HG03060 (cell line): ENCODE measurements around the gene DENND5A.
"Not testable (repeated sequence)": the region's sequence is repeated elsewhere in the genome, so short reads cannot be mapped to it uniquely, and the experiment has no call there.

Experiments used
- ATAC-seq: cut with Tn5 transposase; IDR thresholded peaks from one replicate; pipeline ENCODE4 v1.9.1; 2021; ENCODE audit warnings: low read depth, moderate number of reproducible peaks; ENCODE audit not compliant: unreplicated experiment

Gene DENND5A

DNA sequence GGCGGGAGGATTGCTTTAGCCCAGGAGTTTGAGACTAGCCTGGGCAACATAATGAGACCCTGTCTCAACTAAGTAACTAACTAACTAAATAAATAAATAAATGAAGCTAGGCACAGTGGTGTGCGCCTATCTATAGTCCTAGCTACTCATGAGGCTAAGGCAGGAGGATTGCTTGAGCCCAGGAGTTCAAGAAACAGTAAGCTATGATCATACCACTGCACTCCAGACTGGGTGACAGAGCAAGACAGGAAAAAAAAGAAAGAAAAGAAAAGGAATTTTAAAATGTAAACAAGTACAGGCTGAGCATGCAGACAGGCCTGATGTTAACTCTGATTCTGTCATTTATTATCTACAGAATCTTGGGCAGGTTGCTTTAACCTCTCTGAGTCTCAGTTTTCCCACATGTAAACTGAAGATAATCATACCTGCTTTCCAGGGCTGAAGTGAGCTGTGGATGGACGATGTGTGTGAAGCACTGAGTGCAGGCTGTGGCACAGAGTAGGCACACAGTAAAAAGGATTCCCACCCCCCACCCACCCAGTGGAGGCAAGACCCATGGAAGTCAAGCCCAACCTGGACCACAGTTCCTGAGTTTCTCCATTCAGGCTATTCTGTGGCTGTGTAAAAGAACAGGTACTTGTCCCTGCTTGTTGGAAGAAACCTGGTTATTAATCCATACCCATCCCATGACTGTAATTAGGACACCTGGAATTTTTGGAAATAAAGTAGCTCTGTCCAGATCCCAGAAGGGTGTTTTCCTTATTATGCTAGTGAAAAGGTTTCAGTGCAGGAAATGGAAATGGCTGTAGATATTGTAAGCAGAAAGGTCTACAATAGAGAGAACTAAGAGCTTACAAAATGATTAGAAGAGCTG, 155.1 kb downstream of the DENND5A start:
- no peak for ATAC-seq

DNA sequence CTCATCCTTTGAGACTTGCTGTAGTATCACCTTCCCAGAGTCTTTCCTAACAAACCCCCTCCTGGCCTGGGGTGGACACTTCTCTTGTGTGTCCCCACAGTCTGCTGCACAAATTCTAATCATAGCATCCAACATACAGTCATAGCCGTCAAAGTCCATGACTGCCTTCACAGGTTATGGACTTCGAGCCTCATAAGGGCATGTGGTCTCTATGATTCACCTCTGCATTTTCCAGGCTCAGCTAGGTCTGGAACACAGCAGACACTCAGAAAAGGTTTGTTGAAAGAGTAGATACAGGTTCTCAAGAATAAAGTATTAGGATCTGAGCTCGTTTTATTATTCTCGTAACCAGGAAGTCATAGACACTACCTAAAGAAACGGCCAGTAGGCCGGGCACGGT, 160.6 kb downstream of the DENND5A start:
- no peak for ATAC-seq

DNA sequence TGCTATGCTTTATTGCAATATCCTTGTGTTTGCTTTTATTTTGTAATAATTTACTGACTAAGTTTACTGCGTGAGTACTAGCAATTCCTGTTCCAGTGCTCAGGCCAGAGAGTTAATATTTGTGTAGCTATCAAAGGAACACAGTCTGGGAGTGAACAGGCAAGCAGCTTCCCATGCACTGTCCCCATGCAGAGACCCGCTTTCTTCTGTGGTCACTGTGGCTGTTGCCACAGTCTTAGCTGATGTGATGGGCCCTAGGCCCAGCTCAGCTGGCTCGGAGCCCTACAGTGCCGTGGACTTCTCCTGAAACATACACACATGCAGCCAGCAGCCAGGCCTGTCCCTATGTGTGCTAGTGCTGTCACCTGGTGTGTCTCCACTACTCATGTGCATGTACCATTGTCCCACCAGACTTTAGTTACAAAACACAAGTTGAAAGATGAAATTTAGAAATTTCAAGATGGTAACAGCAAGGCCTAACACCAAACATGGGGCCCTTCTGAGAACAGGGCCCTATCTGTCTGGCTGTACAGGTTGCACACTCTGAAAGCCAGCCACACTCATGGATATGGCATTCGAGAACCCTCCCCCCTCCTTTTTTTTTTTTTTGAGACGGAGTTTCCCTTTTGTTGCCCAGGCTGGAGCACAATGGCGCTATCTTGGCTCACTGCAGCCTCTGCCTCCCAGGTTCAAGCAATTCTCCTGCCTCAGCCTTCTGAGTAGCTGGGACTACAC, 161.4 kb downstream of the DENND5A start:
- ATAC-seq = no peak

DNA sequence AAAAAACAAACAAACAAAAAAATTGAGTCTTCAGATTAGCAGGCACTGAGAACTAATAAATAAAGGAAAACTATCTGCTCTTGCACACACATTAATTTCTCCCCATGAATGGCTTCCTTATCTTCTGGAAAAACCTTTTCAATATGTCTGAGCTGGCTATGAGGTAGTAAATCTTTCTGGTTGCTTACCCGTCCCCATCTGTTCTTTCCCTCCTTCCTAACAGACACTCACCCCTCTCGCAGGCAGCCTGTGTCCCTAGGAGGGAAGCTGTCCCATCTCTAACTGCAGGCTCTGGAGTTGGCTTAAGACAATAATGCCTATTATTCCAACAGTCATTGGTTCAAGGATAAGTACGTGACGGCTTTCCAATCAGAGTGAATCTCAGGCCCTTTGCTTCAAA, 165.5 kb downstream of the DENND5A start:
- no peak for ATAC-seq

DNA sequence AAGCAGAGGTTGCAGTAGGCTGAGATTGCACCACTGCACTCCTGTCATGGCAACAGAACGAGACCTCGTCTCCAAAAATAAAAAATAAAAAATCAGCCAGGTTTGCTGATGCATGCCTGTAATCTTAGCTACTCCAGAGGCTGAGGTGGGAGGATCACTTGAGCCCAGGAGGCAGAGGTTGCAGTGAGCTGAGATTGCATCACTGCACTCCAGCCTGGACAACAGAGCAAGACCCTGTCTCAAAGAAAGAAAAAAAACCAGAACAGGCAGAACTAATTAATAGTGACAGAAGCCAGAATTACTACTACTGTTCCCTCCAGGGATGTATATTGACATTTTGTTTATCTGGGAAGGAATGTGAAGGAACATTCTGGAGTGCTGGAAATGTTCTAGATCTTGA, 166.7 kb downstream of the DENND5A start:
- ATAC-seq = not testable (repeated sequence)

DNA sequence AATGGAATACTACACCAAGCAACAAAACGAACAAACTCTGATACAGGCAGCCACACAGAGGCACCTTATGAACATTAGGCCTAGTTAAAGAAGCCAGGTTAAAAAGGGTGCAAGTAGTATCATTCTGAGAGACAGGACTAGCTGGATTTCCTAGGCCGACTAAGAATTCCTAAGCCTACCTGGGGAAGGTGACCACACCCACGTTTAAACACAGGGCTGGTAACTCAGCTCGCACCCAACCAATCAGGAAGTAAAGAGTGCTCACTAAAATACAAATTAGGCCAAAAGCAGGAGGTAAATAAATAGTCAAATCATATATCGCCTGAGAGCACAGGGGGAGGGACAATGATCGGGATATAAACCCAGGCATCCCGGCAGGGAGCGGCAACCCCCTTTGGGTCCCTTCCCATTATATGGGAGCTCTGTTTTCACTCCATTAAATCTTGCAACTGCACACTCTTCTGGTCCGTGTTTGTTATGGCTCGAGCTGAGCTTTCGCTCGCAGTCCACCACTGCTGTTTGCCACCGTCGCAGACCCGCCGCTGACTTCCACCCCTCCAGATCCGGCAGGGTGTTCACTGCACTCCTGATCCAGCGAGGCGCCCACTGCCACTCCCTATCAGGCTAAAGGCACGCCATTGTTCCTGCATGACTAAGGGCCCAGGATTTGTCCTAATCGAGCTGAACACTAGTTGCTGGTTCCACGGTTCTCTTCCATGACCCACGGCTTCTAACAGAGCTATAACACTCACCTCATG, 167.8 kb downstream of the DENND5A start:
- not testable (repeated sequence) for ATAC-seq

DNA sequence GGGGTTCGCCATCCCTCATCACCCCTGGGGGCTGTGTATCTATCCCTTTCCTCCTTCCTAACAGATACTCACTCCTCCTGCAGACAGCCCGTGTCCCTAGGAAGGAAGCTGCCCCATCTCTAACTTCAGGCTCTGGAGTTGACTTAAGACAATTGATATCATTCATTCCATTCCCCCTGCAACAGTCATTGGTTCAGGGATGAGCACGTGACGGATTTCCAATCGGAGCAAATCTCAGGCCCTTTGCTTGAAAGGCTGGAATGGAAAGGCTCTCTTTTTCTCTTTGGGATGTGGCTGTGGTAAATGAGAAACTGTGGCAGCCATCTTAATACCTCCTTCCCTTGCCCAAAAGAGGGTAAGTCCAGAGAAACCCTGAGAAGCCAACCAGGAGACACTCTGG, 168.7 kb downstream of the DENND5A start:
- no peak for ATAC-seq

DNA sequence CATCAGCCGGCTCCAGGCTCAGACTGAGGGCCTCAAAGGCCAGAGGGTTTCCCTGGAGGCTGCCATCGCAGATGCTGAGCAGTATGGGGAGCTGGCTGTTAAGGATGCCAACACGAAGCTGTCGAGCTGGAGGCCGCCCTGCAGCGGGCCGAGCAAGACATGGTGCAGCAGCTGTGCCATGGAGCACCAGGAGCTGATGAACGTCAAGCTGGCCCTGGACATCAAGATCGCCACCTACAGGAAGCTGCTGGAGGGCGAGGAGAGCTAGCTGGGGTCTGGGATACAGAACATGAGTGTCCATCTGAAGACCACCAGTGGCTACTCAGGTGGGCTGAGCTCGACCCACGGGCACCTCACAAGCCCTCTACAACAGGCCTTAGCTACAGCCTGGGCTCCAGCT, 169.7 kb downstream of the DENND5A start:
- no peak for ATAC-seq

DNA sequence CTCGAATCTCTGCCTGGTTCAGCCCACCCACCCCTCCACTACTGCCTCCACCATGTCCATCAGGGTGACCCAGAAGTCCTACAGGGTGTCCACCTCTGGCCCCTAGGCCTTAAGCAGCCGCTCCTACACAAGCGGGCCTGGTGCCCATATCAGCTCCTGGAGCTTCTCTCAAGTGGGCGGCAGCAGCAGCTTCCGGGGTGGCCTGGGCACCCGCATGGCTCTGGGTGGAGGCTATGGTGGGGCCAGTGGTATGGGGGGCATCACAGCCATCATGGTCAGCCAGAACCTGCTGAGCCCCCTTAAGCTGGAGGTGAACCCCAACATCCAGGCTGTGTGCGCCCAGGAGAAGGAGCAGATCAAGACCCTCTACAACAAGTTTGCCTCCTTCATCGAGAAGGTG, 170.7 kb downstream of the DENND5A start:
- ATAC-seq = no peak

DNA sequence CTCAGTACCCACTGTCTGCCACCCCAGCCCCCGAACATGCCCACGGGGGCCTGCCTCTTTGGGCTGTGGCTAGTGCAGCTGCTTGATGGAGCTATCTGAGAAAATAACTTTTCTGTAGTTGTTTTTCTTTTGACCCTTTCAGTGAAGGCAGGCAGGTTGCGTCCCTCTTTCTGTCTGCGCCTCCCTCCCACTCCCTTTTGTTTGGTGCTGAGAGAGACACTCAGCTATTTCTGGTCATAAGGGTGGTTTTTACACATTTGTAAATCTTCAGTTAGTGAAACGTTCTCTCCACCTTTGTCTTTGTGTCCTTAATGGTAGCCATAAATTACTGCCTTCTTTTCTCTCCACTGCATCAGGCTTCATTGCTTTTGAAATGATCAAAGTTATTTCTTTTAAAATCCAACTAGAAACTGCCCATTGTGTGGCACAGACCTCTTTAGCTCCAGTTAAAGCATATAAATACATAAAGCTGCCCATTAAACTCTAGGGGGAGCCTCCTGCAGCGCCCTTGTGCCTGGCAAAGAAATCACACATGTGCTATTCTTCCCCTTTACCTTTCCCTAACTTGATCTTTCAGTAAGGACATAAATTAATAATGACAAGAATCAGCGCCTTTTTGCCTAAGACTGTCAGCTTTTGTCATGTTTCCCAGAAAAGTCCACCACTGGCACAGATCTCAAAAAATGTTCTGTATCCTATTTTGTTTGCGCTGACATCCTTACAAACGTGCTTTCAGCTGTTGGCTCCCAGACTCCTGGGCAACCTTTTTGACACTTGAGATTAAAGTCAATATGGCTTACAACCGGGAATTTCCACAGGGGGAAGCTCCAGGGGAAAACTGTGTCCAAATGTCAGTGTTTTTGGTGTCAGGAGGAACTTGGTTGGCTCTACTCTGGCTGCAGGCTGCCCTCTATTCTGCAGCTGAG, 172.0 kb downstream of the DENND5A start:
- ATAC-seq = no peak

DNA sequence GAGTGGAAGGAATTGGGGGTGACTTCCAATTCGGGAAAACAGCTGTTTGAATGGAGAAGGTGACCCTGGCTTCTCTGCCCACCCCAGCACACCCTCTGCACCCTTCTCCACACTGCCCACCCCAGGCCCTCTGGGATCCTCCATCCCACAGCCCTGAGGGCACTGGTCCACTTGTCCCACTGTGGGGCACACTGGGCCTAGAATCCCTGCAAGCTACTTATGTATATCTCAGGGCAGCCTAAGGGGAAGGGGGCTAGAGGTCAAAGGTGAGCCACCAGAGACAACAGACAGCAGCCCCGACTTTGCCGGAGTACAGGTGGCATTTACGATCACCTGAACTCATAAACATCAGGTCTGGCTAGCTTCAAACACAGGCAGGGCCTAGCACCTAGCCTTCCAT, 173.1 kb downstream of the DENND5A start:
- no peak for ATAC-seq

DNA sequence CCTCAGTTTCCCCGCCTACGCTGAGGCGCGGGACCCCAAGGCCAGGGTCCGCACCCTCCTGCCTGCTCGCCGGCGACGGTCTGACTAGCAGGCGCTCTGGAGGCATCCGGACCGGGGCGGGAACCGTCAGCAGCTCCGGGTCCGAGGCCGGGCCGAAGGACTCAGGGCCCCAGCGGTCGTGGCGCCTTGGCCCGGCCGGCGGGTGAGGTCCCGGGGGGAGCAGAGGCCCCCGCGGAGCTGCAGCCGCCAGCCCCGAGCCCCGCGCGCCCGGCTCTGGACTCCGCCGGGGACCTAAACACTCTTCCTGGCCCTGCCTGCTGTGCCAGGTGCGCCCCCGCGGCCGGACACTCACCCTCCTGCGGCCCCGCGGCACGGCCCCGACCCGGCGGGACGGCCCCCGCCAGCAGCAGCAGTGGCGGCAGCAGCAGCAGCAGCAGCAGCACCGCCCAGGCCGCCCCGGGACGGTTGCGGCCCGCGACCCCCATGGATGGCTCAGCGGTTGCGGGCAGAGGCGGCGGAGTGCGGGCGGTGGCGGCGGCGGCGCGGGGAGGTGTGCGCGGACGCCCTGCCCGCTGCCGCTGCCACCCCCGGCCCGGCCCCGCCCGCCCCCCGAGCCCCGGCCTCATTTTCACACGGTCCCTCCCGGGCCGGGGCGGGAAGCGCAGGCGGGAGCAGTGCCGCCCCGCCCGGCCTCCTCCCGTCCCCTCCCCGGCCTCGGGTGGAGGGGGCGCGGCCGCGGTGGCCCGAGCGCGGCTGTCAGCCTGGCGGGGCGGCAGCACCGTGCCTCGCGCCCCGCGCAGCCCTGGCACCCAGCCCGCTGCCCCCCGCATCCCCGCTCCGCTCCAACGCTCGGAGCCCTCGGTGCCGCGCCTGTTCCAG, 173.9 kb downstream of the DENND5A start, which contains the start of gene SCUBE2:
SCUBE2 (minus strand) TSS at position 556 of the 879 bp plus-strand sequence; CDS start at position 485, 71 bp downstream.
- ATAC-seq = no peak

DNA sequence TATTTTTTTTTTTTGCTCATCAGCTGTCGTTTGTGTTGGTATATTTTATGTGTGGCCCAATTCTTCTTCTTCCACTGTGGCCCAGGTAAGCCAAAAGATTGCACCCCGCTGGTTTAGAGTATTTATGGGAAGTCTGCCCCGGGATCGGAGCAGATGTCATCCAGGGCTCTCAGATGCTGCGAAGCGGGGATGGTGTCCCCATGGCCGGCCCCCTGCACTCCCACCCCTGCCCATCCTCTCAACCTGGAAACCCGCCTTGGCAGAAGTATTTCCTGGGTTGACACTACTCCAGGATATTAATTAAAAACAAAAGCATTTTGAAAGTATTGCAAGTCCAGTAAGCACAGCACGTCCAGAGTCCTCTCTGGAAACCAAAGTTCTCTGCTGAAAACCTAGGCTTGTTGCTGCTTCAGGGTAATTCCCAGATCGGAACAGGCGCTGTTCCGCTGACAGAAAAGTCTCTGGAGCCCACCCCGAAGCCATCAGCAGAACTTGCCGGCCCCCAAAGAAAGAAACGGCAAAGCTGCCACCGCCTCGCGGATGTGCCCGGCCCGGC, 174.6 kb downstream of the DENND5A start:
- ATAC-seq = no peak

DNA sequence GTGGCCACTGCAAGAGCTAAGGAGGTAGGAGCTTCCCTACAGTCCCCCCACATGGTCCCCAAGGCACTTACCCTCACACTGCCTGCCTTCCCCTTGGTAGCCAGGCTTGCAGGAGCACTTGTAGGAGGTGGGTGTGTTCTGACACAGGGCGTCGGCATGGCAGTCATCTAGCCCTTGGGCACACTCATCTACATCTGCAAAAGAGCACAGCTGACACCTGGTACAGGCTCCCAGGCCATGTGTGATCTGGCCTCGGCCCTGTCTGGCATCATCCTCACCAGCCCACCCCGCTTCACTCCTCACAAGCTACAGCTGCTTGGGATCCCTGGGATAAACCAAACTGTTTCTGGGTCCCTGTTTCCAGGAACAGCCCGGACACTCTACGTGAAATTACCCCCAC, 175.5 kb downstream of the DENND5A start:
- ATAC-seq = no peak

DNA sequence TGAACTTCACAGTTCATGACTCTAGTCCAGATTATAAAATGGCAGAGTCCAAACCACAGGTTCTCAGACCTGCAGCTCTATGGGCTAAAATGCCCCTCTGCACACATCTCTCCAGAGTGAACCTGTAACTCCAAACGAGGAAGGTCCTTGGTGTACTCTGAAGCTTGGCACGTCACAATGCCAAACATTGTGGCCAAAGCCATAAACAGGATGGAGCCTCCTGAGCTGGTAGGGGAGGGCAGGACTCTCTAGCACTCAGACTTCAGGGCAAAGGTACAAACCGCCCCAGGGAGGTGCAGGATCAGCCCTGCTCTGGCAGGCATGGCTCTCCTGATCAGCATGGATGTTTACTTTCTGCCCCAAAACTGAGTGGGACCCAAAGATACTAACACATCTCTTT, 176.1 kb downstream of the DENND5A start:
- ATAC-seq = no peak
